HCT116 (cell line): ENCODE results near the gene LPXN. TPM values are rescaled to one million over a fixed set of nuclear protein-coding genes. Genes with fewer than 3 reads are reported as not detected.
"Not testable (repeated sequence)": the region's sequence is repeated elsewhere in the genome, so short reads cannot be mapped to it uniquely, and the experiment has no call there.

Source experiments
- ATAC-seq: fragments of 200-7000 bp; cut with Tn5 transposase; 2 replicates; pipeline ENCODE4 v1.9.1; 2020; ENCODE audit warnings: mild to moderate bottlenecking, moderate library complexity
- BruUV-seq: library from RNA; stranded (reverse); fragments of 400-500 nt; replicated peaks from 2 replicates; lab custom pipeline; 2021; lab: Mats Ljungman, UMichigan
- CTCF ChIA-PET: fragments of 300-600 bp; sonication (Branson Sonifier 250); formaldehyde crosslinking; loops from one replicate; lab custom pipeline; 2021; ENCODE audit warnings: antibody characterized with exemption; lab: Charles Lee
- POLR2A ChIA-PET: fragments of 300-600, 350-600 bp; sonication (Branson Sonifier 250); formaldehyde crosslinking; loops from one replicate; lab custom pipeline; 2021; ENCODE audit warnings: antibody characterized with exemption; lab: Charles Lee
- RAD21 ChIA-PET, 2 experiments: fragments of 300-600 bp; sonication (Branson Sonifier 250); formaldehyde crosslinking; loops; one replicate each; lab custom pipeline; 2023; ENCODE audit warnings: low total read pairs in 2 of 2; ENCODE audit not compliant: uncharacterized antibody in 2 of 2, unreplicated experiment in 2 of 2, low non-redundant PET in 1 of 2; lab: Charles Lee
- DNase-seq: peaks from one replicate; pipeline ENCODE4 v3.0.0-alpha.2; 2010; ENCODE audit warnings: low read depth, low spot score
- H2AFZ ChIP-seq: fragments of 200-600 bp; shearing (Covaris generic), sonication (generic); 2 replicates; pipeline ENCODE4 v1.6.1; 2017; ENCODE audit warnings: low read depth, mixed run types, mixed read lengths, antibody characterized with exemption, low read length; ENCODE audit not compliant: poor library complexity, severe bottlenecking
- H3K27ac ChIP-seq: 2 replicates; pipeline ENCODE4 v1.5.1; 2012; ENCODE audit warnings: low read depth, low read length
- H3K27me3 ChIP-seq: fragments of 200-600 bp; sonication (generic); 2 replicates; pipeline ENCODE4 v1.6.1; 2016; ENCODE audit warnings: mixed run types, low read length, mixed read lengths; ENCODE audit not compliant: insufficient read depth
- H3K36me3 ChIP-seq, 2 experiments: fragments of 200-500 bp in 1 of 2; fragments of 200-600 bp in 1 of 2; sonication (Bioruptor generic) in 1 of 2; sonication (generic) in 1 of 2; 2 replicates each; pipeline versions ENCODE4 v1.5.1 to v1.6.1; 2014 to 2016; ENCODE audit warnings: low read length in 2 of 2, inconsistent platforms in 1 of 2, mixed read lengths in 1 of 2, mixed run types in 1 of 2; ENCODE audit not compliant: insufficient read depth in 2 of 2, control insufficient read depth in 1 of 2
- H3K4me1 ChIP-seq, 2 experiments: fragments of 200-600 bp in 1 of 2; sonication (generic) in 1 of 2; 2 replicates each; pipeline versions ENCODE4 v1.5.1 to v1.6.1; 2012 to 2017; ENCODE audit warnings: low read length in 2 of 2, inconsistent platforms in 1 of 2, mild to moderate bottlenecking in 1 of 2, mixed read lengths in 1 of 2, mixed run types in 1 of 2, moderate library complexity in 1 of 2; ENCODE audit not compliant: insufficient read depth in 2 of 2, control insufficient read depth in 1 of 2
- H3K4me2 ChIP-seq: fragments of 200-600 bp; sonication (generic); 2 replicates; pipeline ENCODE4 v1.6.1; 2017; ENCODE audit warnings: mixed run types, low read length, mixed read lengths
- H3K4me3 ChIP-seq, 2 experiments: fragments of 200-600 bp in 1 of 2; sonication (generic) in 1 of 2; replicated peaks in 1 of 2; 2 replicates each; pipeline ENCODE4 v1.5.1; 2011 to 2016; ENCODE audit warnings: low read length in 2 of 2, control low read depth in 1 of 2, low read depth in 1 of 2, mild to moderate bottlenecking in 1 of 2, mixed read lengths in 1 of 2, mixed run types in 1 of 2
- H3K79me2 ChIP-seq: fragments of 200-600 bp; sonication (generic); 2 replicates; pipeline ENCODE4 v1.6.1; 2017; ENCODE audit warnings: mild to moderate bottlenecking, mixed run types, low read length, moderate library complexity, mixed read lengths; ENCODE audit not compliant: insufficient read depth
- H3K9ac ChIP-seq: fragments of 200-600 bp; sonication (generic); 2 replicates; pipeline ENCODE4 v1.6.1; 2016; ENCODE audit warnings: low read length, mixed read lengths
- H3K9me2 ChIP-seq: fragments of 200-600 bp; sonication (generic), shearing (Covaris generic); 2 replicates; pipeline ENCODE4 v1.6.1; 2017; ENCODE audit warnings: mixed run types, mild to moderate bottlenecking, moderate library complexity; ENCODE audit not compliant: insufficient read depth
- H3K9me3 ChIP-seq, 2 experiments: fragments of 200-500 bp in 1 of 2; fragments of 200-600 bp in 1 of 2; sonication (Bioruptor generic) in 1 of 2; sonication (generic) in 1 of 2; 2 replicates each; pipeline ENCODE4 v1.6.1; 2014 to 2017; ENCODE audit warnings: low read length in 2 of 2, mixed read lengths in 2 of 2, inconsistent platforms in 1 of 2, low read depth in 1 of 2, mild to moderate bottlenecking in 1 of 2, mixed run types in 1 of 2, moderate library complexity in 1 of 2; ENCODE audit not compliant: control insufficient read depth in 1 of 2, insufficient read depth in 1 of 2
- H4K20me1 ChIP-seq: fragments of 200-600 bp; sonication (generic), shearing (Covaris generic); 2 replicates; pipeline ENCODE4 v1.6.1; 2017; ENCODE audit warnings: mixed run types, mild to moderate bottlenecking, moderate library complexity; ENCODE audit not compliant: insufficient read depth
- CEBPB ChIP-seq: IDR thresholded peaks from 2 replicates; pipeline ENCODE4 v1.6.1; 2012; ENCODE audit warnings: low read depth
- EZH2phosphoT487 ChIP-seq: fragments of 200-600 bp; IDR thresholded peaks from 2 replicates; pipeline ENCODE4 v1.6.1; 2018; ENCODE audit warnings: antibody characterized with exemption, borderline replicate concordance
- RAD21 ChIP-seq: IDR thresholded peaks from 2 replicates; pipeline ENCODE4 v1.6.1; 2012; ENCODE audit warnings: low read depth, mild to moderate bottlenecking
- YY1 ChIP-seq: IDR thresholded peaks from 2 replicates; pipeline ENCODE4 v1.6.1; 2011; ENCODE audit warnings: low read length, low read depth, moderate library complexity, mild to moderate bottlenecking; ENCODE audit not compliant: insufficient replicate concordance; ENCODE audit errors: extremely low read depth
- ZFX ChIP-seq: fragments of 450-650 bp; IDR thresholded peaks from 2 replicates; pipeline ENCODE4 v1.6.1; 2017
- intact Hi-C: fragments of 100-400 bp; cut with micrococcal nuclease; formaldehyde crosslinking; loops from 2 replicates; pipeline ENCODE4 v1.10.0; 2022
- total RNA-seq: library from RNA; stranded (reverse); gene quantifications from one replicate; pipeline ENCODE4 v1.2.1, GENCODE V29; 2021; ENCODE audit not compliant: unreplicated experiment
- TF ChIP-seq, protein P1 (sequence below), 3 experiments: fragments of 200-600 bp in 1 of 3; sonication (generic) in 1 of 3; IDR thresholded peaks in 2 of 3; conservative IDR thresholded peaks in 1 of 3; 2 replicates each; pipeline ENCODE4 v1.5.1; 2012 to 2017; ENCODE audit warnings: low read depth in 2 of 3, low read length in 2 of 3, antibody characterized with exemption in 1 of 3, borderline replicate concordance in 1 of 3, control low read depth in 1 of 3, mild to moderate bottlenecking in 1 of 3, mixed read lengths in 1 of 3, mixed run types in 1 of 3, moderate library complexity in 1 of 3; ENCODE audit not compliant: insufficient read depth in 1 of 3
- TF ChIP-seq, protein P2 (sequence below): IDR thresholded peaks from 2 replicates; pipeline ENCODE4 v1.6.1; 2012

Gene LPXN
- total RNA-seq, 1 experiment from 2014 or later: 3.6 TPM

DNA sequence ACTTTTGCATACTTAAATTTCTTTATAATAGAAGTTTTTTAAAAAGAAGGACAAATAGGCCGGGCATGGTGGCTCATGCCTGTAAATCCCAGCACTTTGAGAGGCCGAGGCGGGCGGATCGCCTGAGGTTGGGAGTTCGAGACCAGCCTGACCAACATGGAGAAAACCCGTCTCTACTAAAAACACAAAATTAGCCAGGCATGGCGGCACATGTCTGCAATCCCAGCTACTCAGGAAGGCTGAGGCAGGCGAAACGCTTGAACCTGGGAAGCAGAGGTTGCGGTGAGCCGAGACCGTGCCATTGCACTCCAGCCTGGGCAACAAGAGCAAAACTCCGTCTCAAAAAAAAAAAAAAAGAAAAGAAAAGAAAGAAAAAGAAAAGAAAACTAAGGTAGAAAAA is 2.8 kb downstream of the LPXN start:
- Histone ChIP-seq H3K4me1 (peaks cover 14 to 29% of the 10 kb centered on the region in 2 experiments), H3K4me2 (peak overlapping the region; percentile 52)
- intact Hi-C loops, H3K9ac ChIP-seq, H3K27me3 ChIP-seq, BruUV-seq, POLR2A ChIA-PET, H4K20me1 ChIP-seq, DNase-seq, H3K27ac ChIP-seq, H2AFZ ChIP-seq, ATAC-seq, H3K4me3 ChIP-seq, H3K9me2 ChIP-seq, H3K36me3 ChIP-seq, CTCF ChIA-PET, RAD21 ChIA-PET, H3K9me3 ChIP-seq, H3K79me2 ChIP-seq: not testable (repeated sequence)

DNA sequence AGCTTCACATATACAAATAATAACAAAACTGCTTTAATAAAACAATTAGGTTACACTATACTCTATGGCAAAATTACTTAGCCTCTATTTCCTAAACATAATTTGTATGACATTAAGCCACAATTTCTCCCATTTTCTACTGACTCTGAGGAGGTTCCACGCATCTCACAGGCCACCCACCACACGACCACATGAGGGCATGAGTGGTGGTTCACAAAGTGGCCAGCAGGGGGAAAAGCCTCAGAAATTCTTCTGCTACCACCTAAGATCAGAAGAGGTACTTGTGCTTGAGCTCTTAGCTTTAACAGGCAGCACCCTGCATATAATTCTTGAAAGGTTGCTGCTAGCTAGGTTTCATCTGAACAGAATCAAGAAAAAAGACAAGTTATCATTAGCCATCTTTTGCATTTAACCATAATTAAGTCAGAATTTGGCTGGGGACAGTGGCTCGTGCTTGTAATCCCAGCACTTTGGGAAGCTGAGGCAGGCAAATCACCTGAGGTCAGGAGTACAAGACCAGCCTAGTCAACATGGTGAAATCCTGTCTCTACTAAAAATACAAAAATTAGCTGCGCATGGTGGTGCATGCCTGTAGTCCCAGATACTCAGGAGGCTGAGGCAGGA is 7.7 kb downstream of the LPXN start:
- DNase-seq: peak; percentile 51
- Histone ChIP-seq H4K20me1 (no peaks in the 10 kb centered on the region), H3K9me3 (no peaks in the 10 kb centered on the region), H3K4me3 (no peak overlapping the region), H3K9me2 (no peaks in the 10 kb centered on the region), H3K79me2 (no peaks in the 10 kb centered on the region), H2AFZ (peak overlapping the region; percentile 3), H3K36me3 (no peaks in the 10 kb centered on the region), H3K4me1 (peaks cover under 1 to 2% of the 10 kb centered on the region in 2 experiments; a peak in 3 of 4 replicates), H3K9ac (no peak overlapping the region), H3K27me3 (no peaks in the 10 kb centered on the region), H3K27ac (no peak overlapping the region), H3K4me2 (no peak overlapping the region)
- ChIA-PET CTCF (interaction anchor here (1.0 to 2.5 kb wide), 6 partner anchors 9 to 220 kb away, joined by 3 to 21 read pairs (median 4); partner anchors contain the start of gene ZFP91), RAD21 (no interaction called here), POLR2A (no interaction called here)
- intact Hi-C loops: no loop called here
- no TSS peak for BruUV-seq
- TF ChIP-seq YY1 (no peak), CEBPB (no peak), EZH2phosphoT487 (no peak), RAD21 (peak; percentile 44), ZFX (no peak)
- TF ChIP-seq, protein P1, sequence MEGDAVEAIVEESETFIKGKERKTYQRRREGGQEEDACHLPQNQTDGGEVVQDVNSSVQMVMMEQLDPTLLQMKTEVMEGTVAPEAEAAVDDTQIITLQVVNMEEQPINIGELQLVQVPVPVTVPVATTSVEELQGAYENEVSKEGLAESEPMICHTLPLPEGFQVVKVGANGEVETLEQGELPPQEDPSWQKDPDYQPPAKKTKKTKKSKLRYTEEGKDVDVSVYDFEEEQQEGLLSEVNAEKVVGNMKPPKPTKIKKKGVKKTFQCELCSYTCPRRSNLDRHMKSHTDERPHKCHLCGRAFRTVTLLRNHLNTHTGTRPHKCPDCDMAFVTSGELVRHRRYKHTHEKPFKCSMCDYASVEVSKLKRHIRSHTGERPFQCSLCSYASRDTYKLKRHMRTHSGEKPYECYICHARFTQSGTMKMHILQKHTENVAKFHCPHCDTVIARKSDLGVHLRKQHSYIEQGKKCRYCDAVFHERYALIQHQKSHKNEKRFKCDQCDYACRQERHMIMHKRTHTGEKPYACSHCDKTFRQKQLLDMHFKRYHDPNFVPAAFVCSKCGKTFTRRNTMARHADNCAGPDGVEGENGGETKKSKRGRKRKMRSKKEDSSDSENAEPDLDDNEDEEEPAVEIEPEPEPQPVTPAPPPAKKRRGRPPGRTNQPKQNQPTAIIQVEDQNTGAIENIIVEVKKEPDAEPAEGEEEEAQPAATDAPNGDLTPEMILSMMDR (IDR thresholded peaks at IDR 0.05 in 2 of 3, conservative IDR thresholded peaks at IDR 0.05 in 1 of 3; ENCODE audit: borderline replicate concordance in 1 of 3, insufficient read depth in 1 of 3, low read depth in 2 of 3, low read length in 2 of 3): peak; percentile 75 to 88 (median 80)
- TF ChIP-seq, protein P2, sequence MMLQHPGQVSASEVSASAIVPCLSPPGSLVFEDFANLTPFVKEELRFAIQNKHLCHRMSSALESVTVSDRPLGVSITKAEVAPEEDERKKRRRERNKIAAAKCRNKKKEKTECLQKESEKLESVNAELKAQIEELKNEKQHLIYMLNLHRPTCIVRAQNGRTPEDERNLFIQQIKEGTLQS: no peak
- ATAC-seq: peak; percentile 95
